Keratinocyte (primary cell): ENCODE data around the gene YIPF2. TPM values are rescaled to one million over a fixed set of nuclear protein-coding genes. Genes with fewer than 3 reads are reported as not detected.

ENCODE experiments used
- DNase-seq: peaks from one replicate; pipeline ENCODE4 v3.0.0-alpha.2; 2011; ENCODE audit warnings: low read depth, missing footprints, low spot score
- FAIRE-seq: peaks from 2 replicates; lab custom pipeline; 2011; peaks lifted over from hg19 to GRCh38; lab: Jason Lieb, UNC
- H2AFZ ChIP-seq: 2 replicates; pipeline ENCODE4 v1.6.0; 2012; ENCODE audit warnings: low read length, control low read depth, inconsistent platforms; ENCODE audit not compliant: control insufficient read depth
- H3K27ac ChIP-seq: 2 replicates; pipeline ENCODE4 v1.5.1; 2011; ENCODE audit warnings: low read length; ENCODE audit not compliant: control insufficient read depth, insufficient read depth
- H3K27me3 ChIP-seq: 3 replicates; pipeline ENCODE4 v1.6.0; 2011; ENCODE audit warnings: low read length; ENCODE audit not compliant: control insufficient read depth, insufficient read depth; ENCODE audit errors: extremely low read depth
- H3K36me3 ChIP-seq, 2 experiments: 2 replicates in 1 of 2; 3 replicates in 1 of 2; pipeline ENCODE4 v1.5.1; 2011; ENCODE audit warnings: low read length in 2 of 2, mild to moderate bottlenecking in 1 of 2; ENCODE audit not compliant: control insufficient read depth in 2 of 2, insufficient read depth in 2 of 2; ENCODE audit errors: extremely low read depth in 1 of 2
- H3K4me1 ChIP-seq: 3 replicates; pipeline ENCODE4 v1.5.1; 2011; ENCODE audit warnings: low read length; ENCODE audit not compliant: control insufficient read depth, insufficient read depth; ENCODE audit errors: extremely low read depth
- H3K4me2 ChIP-seq: 3 replicates; pipeline ENCODE4 v1.6.0; 2011; ENCODE audit warnings: low read depth, low read length; ENCODE audit not compliant: control insufficient read depth, insufficient read depth; ENCODE audit errors: extremely low read depth
- H3K4me3 ChIP-seq, 3 experiments: fragments of 200-600 bp in 1 of 3; sonication (generic) in 1 of 3; 2 replicates in 2 of 3; 3 replicates in 1 of 3; pipeline ENCODE4 v1.5.1; 2011 to 2016; ENCODE audit warnings: low read length in 3 of 3, mild to moderate bottlenecking in 3 of 3, control low read depth in 2 of 3, inconsistent platforms in 1 of 3, low read depth in 1 of 3, mixed read lengths in 1 of 3, mixed run types in 1 of 3, moderate library complexity in 1 of 3; ENCODE audit not compliant: control insufficient read depth in 2 of 3, insufficient read depth in 2 of 3; ENCODE audit errors: extremely low read depth in 1 of 3
- H3K79me2 ChIP-seq: 2 replicates; pipeline ENCODE4 v1.6.0; 2012; ENCODE audit warnings: low read length; ENCODE audit not compliant: control insufficient read depth, insufficient read depth
- H3K9ac ChIP-seq: 3 replicates; pipeline ENCODE4 v1.6.0; 2011; ENCODE audit warnings: low read length; ENCODE audit not compliant: control insufficient read depth, insufficient read depth; ENCODE audit errors: extremely low read depth
- H3K9me1 ChIP-seq: 3 replicates; pipeline ENCODE4 v1.6.0; 2011; ENCODE audit warnings: low read length; ENCODE audit not compliant: control insufficient read depth, insufficient read depth; ENCODE audit errors: extremely low read depth
- H3K9me3 ChIP-seq: 2 replicates; pipeline ENCODE4 v1.5.1; 2012; ENCODE audit warnings: low read depth, low read length; ENCODE audit not compliant: control insufficient read depth
- H4K20me1 ChIP-seq: 3 replicates; pipeline ENCODE4 v1.6.0; 2011; ENCODE audit warnings: low read length; ENCODE audit not compliant: control insufficient read depth, insufficient read depth; ENCODE audit errors: extremely low read depth
- EZH2 ChIP-seq: IDR thresholded peaks from one replicate; pipeline ENCODE4 v1.6.1; 2012; ENCODE audit warnings: inconsistent platforms, mild to moderate bottlenecking, low read length, moderate library complexity
- dilution Hi-C: fragments of 300-500 bp; cut with MboI; formaldehyde crosslinking; loops from one replicate; pipeline ENCODE4 v1.7.0; 2020; ENCODE audit warnings: low sequenced_read_pairs; ENCODE audit not compliant: extremely low pct_ligation_motif_present
- polyA plus RNA-seq, 5 experiments: library from polyadenylated mRNA; depleted of rRNA in 3 of 5; stranded (reverse) in 3 of 5; stranded (forward) in 1 of 5; unstranded in 1 of 5; fragments of >200 nt; gene quantifications; 1 replicate in 1 of 5; 2 replicates in 3 of 5; 3 replicates in 1 of 5; pipeline versions ENCODE4 v1.2.1 to v1.2.3, GENCODE V29; 2011 to 2012; ENCODE audit warnings: missing spikeins in 2 of 5, low read depth in 1 of 5, low replicate concordance in 1 of 5
- TF ChIP-seq, protein P1 (sequence below), 3 experiments: IDR thresholded peaks in 1 of 3; conservative IDR thresholded peaks in 1 of 3; optimal IDR thresholded peaks in 1 of 3; 2 replicates in 2 of 3; 3 replicates in 1 of 3; pipeline versions ENCODE3 to v1.5.1; 2011; ENCODE audit warnings: low read length in 3 of 3, mild to moderate bottlenecking in 3 of 3, moderate library complexity in 2 of 3, control low read depth in 1 of 3, inconsistent platforms in 1 of 3; ENCODE audit not compliant: insufficient read depth in 2 of 3; ENCODE audit errors: extremely low read depth in 1 of 3

Gene YIPF2
- polyA plus RNA-seq, 1 donor (not counting 4 experiments of a cell fraction or from before 2014, with no cell fraction given), result 26.9 TPM

DNA sequence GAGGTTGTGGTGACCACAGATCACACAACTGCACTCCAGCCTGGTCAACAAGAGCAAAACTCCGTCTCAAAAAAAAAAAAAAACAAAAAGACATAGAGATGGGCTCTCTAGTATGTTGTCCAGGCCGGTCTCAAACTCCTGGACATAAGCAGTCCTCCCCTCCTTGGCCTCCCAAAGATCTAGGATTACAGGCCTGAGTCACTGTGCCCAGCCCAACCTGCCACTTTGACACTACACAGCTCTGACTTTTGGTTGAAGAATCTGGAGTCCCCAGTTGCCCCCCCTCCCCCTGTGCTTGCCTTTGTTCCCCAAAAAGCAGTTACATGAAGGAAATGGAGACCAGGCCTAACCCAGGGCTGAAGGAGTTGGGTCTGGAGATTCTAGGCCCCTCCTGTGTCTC, 44.2 kb downstream of the YIPF2 start:
- H3K4me1 ChIP-seq, result peaks cover 11% of the 10 kb centered on the region
- peaks cover 72% of the 10 kb centered on the region for H3K79me2 ChIP-seq
- H2AFZ ChIP-seq, result no peak overlapping the region
- H4K20me1 ChIP-seq, result peaks cover 11% of the 10 kb centered on the region
- H3K4me2 ChIP-seq, result no peak overlapping the region
- peaks cover 11 to 14% of the 10 kb centered on the region in 2 experiments for H3K36me3 ChIP-seq
- FAIRE-seq, result no peak
- dilution Hi-C loops, result no loop called here
- H3K27ac ChIP-seq, result no peak overlapping the region
- DNase-seq, result no peak
- no peaks in the 10 kb centered on the region for H3K27me3 ChIP-seq
- H3K4me3 ChIP-seq, result no peak overlapping the region
- H3K9ac ChIP-seq, result no peak overlapping the region
- TF ChIP-seq, protein P1, sequence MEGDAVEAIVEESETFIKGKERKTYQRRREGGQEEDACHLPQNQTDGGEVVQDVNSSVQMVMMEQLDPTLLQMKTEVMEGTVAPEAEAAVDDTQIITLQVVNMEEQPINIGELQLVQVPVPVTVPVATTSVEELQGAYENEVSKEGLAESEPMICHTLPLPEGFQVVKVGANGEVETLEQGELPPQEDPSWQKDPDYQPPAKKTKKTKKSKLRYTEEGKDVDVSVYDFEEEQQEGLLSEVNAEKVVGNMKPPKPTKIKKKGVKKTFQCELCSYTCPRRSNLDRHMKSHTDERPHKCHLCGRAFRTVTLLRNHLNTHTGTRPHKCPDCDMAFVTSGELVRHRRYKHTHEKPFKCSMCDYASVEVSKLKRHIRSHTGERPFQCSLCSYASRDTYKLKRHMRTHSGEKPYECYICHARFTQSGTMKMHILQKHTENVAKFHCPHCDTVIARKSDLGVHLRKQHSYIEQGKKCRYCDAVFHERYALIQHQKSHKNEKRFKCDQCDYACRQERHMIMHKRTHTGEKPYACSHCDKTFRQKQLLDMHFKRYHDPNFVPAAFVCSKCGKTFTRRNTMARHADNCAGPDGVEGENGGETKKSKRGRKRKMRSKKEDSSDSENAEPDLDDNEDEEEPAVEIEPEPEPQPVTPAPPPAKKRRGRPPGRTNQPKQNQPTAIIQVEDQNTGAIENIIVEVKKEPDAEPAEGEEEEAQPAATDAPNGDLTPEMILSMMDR (optimal IDR thresholded peaks at IDR 0.05 in 1 of 3, IDR thresholded peaks at IDR 0.05 in 1 of 3, conservative IDR thresholded peaks at IDR 0.05 in 1 of 3; ENCODE audit: extremely low read depth in 1 of 3, insufficient read depth in 2 of 3, low read length in 3 of 3), result no peak
- TF ChIP-seq EZH2, result no peak
- no peaks in the 10 kb centered on the region for H3K9me3 ChIP-seq
- H3K9me1 ChIP-seq, result peaks cover 2% of the 10 kb centered on the region

DNA sequence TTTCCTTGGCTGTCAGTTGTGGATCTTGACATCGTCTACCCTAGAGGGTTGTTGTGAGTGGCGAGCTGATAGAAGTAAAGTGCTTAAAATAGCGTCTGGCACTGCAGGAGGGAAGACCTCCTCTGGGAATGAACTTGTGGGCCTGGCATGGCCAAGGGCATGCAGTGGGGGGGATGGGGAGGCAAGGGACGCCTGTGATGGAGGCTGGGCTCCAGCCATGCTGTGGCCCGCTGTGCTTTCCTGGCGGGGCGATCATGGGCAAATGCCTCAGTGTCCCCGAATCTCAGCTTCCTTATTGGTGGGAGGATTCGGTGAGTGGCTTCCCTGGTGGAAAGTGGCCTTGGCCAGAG, 46.4 kb downstream of the YIPF2 start:
- no peak overlapping the region for H2AFZ ChIP-seq
- peaks cover 7% of the 10 kb centered on the region for H3K4me1 ChIP-seq
- H3K27ac ChIP-seq, result no peak overlapping the region
- peaks cover 12 to 14% of the 10 kb centered on the region in 2 experiments for H3K36me3 ChIP-seq
- DNase-seq, result no peak
- H3K4me3 ChIP-seq, result no peak overlapping the region
- peaks cover 71% of the 10 kb centered on the region for H3K79me2 ChIP-seq
- TF ChIP-seq, protein P1 (optimal IDR thresholded peaks at IDR 0.05 in 1 of 3, IDR thresholded peaks at IDR 0.05 in 1 of 3, conservative IDR thresholded peaks at IDR 0.05 in 1 of 3; ENCODE audit: extremely low read depth in 1 of 3, insufficient read depth in 2 of 3, low read length in 3 of 3), result no peak
- TF ChIP-seq EZH2, result no peak
- FAIRE-seq, result no peak
- H3K4me2 ChIP-seq, result no peak overlapping the region
- no peaks in the 10 kb centered on the region for H3K9me1 ChIP-seq
- no peaks in the 10 kb centered on the region for H3K9me3 ChIP-seq
- dilution Hi-C loops, result no loop called here
- H3K9ac ChIP-seq, result no peak overlapping the region
- H4K20me1 ChIP-seq, result peaks cover 8% of the 10 kb centered on the region
- H3K27me3 ChIP-seq, result no peaks in the 10 kb centered on the region
